ENCODE data around the gene COL7A1.
A peak's percentile ranks its signal among the peaks of the same experiment; 100 is the strongest.

Gene COL7A1

DNA sequence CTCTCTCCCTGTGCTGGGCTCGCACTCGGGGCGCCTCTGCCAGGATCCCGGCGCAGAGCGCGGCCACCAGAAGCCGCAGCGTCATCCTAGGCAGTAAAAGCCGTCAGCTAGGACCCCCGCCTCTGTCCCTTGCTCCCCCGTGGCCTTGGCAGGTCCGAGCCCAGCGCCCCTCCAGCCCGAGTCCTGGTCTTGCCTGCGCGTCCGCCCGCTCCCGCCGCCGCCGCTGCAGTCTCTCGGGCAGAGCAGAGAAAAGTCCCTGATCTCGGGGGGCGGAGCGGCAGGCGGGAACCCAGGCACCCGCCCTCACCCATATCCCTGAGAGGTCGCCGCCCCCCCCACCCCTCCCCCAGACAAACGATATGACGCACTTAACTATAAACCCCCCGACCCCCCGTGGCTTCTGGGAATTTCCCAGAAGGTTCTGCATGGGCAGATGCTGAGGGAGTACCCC, at the start of gene COL7A1:
Gene COL7A1 (minus strand): TSS at position 255 of the 451 bp plus-strand sequence. CDS start 170 bp downstream, at position 85.
- DNase-seq (ENCODE audit: low spot score): no peak

DNA sequence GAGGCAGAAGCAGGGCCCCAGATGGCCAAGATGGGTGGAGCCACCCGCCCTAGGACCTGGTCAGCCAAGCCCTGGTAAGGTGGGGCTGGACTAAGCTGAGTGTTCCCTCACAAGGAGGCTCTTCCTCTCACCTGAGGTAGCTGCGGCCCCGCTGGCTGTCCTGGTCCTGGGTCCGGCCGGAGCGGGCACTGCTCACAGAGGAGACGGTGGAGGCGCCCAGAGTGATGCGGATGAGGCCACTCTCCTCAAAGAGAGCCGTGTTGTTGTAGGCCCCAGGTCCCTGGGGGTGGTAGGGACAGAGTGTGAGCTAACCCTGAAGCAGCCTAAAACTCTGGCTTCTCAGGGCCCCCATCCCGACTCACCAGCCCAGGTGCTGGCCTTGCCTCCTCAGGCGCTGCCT, 47.5 kb upstream of the COL7A1 start:
- no peak for DNase-seq (ENCODE audit: low spot score)

DNA sequence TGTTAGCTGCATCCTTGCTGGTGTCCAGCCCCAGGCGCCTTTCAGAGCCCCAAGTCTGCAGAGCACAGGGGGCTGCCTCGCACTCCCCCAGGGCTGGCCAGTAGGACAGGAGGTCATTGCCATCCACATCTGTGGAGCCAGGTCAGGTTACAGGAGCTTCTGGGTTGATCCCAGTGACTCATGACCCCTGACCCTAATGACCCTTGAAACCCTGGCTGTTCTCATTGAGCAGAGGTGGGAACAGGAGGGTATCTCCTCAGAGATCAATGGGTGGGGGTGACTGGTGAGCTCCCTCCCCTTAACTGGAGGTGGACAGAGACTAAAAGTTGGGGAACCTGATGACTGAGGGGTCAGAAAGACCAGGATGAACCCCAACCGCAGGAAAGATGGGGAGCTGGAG, 46.3 kb upstream of the COL7A1 start:
- no peak for DNase-seq (ENCODE audit: low spot score)

DNA sequence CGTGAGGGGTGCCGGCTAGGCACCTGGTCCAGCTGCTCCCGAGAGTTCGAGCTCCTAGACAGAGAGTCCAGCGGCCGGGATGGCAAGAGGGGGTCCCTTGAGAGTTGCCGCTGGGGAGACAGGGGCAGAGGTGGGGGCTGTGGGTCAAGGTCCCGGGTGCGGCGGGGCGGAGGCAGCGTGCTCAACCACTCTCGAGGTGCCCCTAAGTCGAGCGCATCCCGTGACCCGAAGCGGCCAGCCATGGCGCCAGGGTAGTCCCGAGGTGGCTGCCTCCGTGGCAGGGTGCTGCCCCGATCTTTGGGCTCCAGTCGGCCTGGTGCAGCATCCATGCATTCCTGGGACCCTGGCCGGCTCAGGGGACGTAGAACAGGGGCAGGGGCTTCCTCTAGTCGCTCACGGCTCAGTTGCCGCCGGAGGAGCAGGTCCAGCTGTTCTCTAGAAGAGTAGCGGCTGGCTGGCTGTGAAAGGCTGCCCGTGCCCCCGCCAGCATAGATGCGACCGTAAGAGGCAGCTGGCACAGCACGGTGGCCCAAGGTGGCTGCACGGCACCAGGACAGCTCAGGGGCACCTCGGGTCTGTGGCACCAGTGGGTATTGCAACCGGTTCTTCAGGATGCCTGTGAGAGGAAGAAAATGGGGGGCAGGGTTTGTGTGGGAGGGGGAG, 44.9 kb upstream of the COL7A1 start:
- no peak for DNase-seq (ENCODE audit: low spot score)

DNA sequence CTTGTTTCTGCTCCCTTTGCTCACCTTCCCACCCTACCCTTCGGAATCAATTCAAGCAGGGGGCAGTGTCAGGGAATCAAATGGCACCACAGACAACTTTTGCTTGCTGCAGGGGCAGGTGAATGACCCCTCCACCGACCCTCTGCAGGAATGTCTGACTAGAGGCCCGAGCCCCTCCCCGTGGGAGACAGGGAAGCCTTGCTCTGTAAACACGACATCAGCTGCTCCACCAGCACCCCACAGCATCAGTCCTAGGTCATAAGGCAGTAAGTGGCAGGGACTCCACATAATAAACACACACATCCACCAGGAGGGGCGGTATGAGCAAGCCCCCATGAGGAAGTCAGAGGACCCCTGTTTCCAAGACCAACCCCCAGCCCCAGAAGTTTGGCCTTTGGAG, 42.2 kb upstream of the COL7A1 start:
- no peak for DNase-seq (ENCODE audit: low spot score)

DNA sequence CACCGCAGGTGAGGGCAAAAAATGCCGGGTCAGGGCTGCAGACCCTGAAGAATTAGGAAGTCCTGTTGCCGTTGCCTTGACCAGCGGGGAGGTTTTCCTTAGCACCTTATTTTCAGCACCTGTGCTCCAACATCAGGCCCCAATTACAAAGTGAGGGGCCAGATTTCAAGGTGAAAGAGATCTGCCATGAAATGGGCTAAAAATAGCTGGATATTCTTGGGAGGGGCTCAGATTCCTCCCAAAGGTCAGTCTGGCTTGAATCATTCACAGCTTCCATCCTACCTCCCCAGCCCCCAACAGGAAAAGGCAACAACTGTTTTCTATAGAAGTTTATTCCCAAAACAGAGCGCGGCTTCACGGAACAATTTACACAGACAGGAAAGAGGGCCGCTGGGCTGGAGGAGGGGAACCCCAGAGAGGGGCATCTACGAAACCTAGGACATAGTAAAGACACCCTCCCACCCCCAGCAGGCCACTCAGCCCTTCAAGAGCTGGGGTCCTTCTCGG, 41.1 kb upstream of the COL7A1 start:
- DNase-seq (ENCODE audit: low spot score): peak; percentile 40

DNA sequence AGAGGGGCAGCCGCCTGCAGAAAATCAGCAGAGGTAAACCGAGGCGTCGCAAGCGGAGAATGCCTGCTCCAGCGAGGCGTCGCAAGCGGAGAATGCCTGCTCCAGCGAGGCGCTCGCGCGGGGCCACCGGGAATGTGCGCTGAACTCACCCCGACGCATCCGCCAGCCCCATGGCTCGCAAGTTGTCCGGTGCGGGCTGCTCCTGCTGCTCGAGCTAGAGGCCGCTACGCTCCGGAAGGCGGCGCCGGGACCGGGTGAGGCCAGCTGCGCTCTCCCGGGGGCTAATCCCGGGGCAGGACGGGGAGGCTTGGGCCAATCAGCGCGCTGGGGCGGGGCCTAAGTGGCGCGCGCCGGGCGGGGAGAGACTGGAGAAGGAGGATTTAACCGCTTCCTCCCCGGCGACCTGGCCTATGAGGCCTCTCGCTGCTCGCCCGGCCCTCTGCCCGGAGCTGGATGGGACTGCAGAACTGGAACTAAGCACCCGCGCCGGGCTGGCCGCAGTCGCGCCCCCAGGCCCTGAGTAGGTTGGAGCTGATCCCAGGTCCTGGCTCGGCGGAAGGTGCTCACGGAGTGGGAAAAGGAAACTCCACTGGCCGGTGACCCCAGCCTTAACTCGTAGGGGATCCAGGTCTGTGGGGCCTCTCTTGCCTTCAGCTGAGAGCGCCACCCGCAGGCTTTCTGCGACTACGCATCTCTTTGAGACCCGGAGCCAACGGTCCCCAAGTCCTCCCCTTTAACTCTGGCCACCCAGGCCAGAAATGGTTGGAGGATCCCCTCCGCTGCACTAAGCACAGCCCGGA, 40.3 kb upstream of the COL7A1 start, which contains the start of gene SLC26A6:
Gene SLC26A6 (minus strand): TSS at position 240 of the 800 bp plus-strand sequence. CDS start 68 bp downstream, at position 172.
- DNase-seq (ENCODE audit: low spot score): peak; percentile 94

DNA sequence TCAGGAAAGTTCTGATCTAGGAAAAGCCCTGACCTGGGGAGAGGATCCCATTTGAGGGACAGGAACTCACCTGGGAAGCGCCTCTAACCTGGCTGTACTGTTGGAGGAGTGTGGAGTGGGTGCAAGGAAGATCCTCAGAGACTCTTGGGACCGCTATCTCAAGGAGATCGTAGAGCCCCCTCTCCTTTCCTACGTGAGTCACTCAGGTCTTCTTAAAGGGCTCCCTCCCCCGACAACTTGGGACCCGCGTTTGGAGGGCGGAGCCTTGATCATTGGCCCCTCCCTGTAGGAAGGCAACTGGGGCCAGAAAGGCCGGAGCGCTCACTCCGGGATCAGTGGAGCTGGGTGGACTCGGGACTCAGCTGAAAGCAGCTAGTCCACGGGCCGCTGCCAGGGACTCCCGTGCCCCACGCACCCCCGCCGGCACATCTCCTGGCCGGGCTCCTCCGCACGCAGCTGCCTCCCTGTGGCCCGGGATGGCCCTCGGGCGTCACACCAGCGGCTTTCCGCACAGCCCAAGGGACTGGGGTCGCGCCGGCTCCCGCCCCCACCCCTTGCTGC, 39.6 kb upstream of the COL7A1 start:
- peak; percentile 48 for DNase-seq (ENCODE audit: low spot score)

DNA sequence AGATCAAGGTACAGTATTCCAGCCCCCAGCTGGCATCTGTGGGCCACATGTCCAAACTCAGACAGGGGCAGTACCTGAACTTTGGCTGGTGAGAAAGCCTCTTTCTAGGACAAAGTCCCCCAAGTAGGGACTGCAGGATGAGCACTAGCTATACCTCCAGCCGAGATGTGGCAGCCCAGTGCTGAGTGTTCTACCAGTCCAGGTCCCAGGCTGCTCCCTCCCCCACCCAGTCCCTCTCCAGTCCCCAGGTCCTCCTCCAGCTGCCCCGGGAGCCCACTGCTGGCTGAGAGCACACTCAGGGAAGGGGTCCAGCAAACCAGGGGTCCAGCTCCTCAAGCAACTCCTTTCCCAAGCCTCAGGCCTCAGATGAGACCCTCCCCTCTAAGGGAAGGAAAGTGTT, 38.6 kb upstream of the COL7A1 start:
- no peak for DNase-seq (ENCODE audit: low spot score)

DNA sequence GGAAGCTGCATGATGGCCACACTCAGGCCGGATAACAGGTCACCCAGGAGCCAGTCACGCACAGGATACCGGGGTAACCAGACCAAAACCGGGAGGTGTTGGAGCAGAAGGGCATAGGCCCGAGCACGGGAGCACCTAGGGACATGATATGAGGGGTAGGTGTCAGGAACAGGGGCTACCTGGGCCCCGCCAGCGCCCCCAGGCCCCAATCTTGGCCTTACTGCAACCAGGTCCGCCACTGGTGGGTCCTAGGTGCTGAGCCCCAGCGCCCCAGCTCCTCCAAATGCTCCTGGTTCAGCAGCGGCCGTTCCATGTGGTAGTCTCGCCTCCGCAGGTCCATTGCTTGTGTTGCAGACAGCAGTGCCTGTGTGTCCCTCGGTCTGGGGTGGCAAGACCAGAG, 38.1 kb upstream of the COL7A1 start:
- DNase-seq (ENCODE audit: low spot score): no peak

DNA sequence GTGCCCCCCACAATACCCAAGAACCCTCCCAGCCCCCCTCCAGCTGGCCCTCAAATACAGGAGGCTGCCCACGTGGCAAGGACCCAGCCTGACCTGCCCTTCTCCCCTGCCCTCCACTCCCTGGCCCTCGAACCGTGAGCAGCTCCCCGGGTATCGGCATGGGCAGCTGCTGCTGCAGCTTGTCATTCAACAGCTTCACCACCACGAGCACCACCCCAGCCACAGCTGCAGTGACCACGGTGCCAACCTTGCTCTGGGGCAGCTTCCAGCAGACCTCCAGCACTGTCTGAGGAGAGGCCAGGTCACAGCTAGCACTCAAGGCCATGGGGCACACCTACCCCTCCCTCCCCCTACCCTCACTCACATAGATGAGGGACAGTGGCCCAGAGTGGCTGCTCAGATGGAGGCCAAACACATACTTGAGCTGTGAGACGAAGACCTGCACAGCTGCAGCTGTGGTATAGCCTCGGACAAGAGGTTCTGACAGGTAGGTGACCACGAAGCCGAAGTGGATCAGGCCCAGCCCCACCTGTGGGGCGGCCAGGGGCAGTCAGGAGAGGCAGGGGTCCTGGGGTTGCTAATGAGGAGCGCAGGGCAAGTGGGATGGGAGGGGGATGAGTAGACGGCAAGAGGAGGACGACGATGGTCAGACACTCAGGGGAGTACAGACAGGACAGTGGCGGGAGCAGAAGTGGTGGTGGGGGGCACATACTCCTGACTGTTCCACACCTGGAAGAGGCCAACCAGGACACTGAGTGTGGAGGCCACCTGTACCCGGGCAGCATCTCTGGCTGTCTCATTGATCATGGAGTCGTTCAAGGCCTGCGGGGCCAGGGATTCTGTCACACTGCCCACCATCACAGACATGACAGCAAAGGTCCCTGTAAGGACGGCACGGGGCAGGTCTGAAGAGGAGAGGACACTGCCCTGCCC, 36.7 kb upstream of the COL7A1 start:
- no peak for DNase-seq (ENCODE audit: low spot score)

DNA sequence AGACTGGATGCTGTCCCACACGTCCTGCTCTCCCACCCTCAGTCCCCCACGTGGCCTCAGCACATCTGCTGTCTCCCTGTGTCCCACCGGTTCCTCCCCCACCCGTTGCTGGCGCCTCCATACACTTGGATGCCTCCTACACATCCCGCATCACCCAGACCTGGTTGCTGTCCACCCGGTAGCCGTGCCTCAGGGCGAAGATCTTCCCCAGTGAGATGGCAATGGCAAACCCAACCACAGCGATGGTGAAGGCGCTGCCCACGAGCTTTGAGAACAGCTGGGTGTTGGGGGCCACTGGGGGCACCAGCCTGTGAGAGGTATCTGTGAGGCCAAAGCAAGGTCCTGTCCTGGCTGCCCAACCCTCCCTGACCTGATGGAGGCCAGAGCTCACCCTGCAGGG, 35.7 kb upstream of the COL7A1 start:
- no peak for DNase-seq (ENCODE audit: low spot score)

DNA sequence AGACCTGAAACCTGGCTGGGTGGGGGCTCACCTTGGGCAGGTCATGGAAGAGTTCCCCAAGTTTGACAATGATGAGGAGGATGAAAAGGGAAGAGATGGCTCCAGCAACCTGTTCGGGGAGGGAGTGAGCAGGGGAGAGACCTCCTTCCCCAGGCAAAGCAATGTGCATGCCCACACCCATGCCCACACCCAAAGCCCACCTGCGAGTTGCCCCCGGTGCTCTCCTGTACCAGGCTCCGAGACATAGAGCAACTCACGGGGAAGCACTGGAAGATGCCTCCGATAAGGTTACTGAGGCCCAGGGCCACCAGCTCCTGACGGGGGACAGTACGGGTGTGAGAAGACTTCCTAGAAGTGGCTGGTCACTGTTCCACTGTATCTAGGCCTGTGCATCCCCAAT, 35.3 kb upstream of the COL7A1 start:
- DNase-seq (ENCODE audit: low spot score): no peak

DNA sequence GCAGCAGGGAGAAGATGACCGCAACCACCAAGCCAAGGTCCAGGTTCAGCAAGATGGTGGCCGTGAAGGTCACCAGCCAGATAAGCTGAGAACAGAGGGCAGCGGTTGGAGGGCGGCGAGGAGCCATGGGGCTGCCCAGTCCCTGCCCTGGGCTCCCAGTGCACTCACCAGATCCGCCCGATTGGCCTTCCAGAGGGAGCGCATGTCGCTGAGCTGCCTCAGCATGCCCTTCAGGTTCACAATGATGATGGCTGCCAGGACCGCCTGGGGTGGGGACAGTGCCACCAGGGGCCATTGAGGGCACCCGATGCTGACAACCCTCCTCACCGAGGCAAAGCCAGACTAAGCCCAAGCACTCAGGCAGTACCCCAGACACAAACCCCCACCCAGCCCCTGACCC, 34.8 kb upstream of the COL7A1 start:
- DNase-seq (ENCODE audit: low spot score): no peak

DNA sequence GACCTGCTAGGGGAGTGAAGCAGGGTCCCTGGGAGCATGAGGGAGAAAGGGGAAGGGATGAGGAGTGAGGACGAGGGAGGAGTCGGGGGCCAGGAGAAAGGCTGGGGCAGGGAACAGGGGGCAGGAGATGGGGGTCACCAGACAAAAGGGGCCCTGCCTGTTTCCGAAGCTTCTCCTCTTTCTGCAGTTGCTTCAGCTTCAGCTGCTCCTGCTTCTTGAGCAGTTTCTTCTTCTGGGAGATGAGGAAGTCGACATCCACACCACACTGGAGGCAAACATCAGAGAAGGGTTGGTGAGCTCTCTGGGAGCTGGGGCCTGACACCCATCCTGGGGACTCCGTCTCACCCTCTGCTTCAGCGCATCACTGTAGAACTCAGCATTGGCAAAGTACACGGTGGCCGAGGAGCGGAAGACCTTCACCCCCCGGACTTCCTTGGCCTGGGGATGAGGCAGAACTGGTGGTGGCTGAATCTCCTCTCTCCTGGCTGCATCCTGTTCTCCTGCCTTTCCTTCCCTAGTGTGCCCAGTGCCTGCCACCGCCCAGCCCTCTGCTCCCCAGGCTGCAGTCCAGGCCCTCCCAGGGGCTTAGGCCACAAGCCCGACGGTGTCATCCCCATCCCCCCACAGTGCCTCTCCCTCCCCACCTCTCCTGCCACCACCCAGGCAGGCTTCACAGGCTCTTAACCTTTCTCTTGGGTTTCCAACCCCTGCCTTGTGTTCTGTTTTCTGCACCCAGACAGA, 33.3 kb upstream of the COL7A1 start:
- DNase-seq (ENCODE audit: low spot score): no peak

DNA sequence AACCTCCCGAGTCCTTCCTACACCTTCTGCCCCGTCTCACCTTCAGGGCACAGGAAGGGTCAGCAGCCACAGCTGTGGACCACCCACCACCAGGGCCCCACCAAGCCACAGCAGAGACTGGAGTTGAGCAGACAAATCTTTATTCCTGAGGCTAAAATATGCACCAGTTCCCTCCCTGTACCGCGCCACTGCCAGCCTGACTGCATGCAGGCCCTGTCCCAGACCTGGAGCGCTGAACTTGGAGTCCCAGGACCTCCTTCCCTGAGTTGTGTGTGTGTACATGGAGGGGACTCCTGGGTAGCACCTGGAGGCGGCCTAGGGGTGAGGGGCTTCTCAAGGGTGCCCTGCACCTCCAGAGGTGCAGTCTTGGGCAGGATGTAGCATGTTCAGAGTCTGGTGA, 30.5 kb upstream of the COL7A1 start:
- DNase-seq (ENCODE audit: low spot score): no peak

DNA sequence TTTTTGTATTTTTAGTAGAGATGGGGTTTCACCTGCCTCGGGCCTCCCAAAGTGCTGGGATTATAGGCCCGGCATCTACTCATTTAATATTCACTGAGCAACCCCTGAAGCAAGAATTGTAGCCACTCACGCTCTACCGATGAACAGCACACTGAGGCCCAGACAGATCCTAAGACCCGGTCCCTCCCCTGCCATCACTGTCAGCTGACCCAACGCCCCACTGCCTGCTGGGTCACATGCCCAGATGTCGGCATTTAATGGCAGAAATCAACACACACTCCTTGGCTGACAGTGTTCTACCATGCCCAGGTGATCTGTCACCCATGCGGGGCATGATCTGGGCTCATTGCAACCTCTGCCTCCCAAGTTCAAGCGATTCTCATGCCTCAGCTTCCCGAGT, 29.6 kb upstream of the COL7A1 start:
- no peak for DNase-seq (ENCODE audit: low spot score)

DNA sequence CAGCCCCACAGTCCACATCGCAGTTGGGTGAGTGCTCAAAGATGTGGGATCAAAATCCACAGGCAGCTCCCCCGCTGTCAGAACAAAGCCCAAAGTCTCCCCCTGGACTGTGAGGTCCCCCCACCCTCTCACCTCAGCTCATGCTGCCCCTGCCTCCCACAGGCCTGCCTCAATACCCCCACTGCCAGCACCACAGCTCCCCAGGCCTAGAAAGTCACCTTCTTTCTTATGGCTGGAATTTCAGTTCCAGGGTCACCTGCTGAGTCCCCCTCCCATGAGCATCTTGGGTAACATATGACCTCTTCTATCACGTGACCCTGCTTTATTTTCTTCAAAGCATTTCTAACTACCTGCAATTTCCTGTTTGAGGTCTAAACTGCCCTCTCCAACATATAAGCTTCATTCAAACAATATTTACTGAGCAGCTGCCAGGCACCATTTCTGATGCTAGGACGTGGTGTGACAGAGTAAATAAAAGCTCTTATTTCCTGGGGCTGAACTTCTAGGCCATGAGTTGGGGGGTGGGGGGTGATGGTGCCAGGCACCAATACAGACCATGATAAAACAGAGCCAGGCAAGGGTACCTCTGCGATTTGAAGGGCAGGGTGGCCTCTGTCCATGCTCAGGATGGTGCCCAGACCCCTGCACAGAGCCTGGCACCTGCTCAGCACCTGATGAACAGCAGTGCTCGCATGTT, 28.9 kb upstream of the COL7A1 start:
- DNase-seq (ENCODE audit: low spot score): no peak

DNA sequence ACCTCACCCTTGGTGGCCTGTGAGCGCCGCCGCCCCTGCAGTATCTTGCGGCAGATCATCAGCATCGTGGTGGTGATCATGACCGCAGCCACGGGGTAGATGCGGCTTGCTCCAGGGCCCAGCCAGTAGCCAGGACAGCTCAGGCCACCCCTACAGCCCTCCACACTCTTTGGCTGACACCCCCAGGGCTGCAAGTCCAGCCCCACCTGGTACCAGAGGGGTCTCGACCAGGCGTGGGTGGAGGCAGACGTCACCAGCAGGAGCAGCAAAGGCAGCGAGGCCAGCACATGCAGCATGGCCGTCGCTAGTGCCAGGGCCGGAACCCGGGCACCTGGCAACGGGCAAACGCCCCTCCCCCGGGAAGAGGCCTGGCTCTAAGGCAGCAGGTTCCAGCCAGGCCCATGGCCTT, 26.3 kb upstream of the COL7A1 start, which contains the start of gene TMEM89:
Gene TMEM89 (minus strand): TSS at position 309 of the 409 bp plus-strand sequence. CDS start 13 bp downstream, at position 296.
- no peak for DNase-seq (ENCODE audit: low spot score)

Measured in kidney capillary endothelial cell (primary cell).